GM12801 (cell line): ENCODE data around the gene FHL2.

Experiments
- CTCF ChIP-seq: IDR thresholded peaks from one replicate; pipeline ENCODE4 v1.5.1; 2011; ENCODE audit warnings: control low read depth; ENCODE audit not compliant: insufficient read length; ENCODE audit errors: extremely low read depth

Gene FHL2

DNA sequence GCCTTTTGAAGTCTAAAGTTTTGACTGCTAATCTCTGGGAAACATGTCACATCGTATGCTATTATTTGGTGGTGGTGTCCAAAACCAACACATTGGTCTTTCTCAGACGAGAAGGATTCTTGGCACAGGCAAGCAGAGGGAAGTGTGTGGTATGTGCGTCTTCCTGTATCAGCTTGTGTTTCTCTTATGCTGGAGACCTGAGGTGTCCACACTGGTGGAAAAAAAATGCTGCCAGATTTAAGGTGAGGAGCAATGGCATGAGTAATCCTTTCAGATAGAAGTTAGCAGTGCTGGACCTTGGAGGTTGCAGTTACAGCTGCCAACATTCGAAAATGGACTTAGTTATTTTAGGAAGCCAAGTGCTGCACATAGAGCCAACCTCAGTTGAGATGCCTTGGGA is 11.7 kb upstream of the FHL2 start:
- no peak for TF ChIP-seq CTCF

DNA sequence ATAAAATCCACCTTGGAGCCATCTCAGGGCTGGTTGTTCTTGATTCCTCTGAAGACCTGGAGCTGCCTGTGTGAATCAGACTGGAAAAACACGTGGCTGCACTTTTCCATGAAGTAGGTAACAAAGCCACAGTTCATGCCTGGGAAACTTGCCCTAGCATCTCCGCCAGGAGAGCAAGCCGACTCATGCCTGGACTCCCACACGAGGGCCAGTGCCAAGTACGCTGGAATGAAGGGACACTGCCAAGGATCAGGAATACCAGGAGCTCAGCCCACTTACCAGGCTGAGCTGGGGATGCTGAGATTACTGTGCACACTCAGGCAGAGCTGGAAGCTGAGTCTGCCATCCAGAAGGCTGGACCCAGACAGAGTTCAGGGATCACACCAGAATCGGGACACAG is 10.9 kb upstream of the FHL2 start:
- TF ChIP-seq CTCF: no peak

DNA sequence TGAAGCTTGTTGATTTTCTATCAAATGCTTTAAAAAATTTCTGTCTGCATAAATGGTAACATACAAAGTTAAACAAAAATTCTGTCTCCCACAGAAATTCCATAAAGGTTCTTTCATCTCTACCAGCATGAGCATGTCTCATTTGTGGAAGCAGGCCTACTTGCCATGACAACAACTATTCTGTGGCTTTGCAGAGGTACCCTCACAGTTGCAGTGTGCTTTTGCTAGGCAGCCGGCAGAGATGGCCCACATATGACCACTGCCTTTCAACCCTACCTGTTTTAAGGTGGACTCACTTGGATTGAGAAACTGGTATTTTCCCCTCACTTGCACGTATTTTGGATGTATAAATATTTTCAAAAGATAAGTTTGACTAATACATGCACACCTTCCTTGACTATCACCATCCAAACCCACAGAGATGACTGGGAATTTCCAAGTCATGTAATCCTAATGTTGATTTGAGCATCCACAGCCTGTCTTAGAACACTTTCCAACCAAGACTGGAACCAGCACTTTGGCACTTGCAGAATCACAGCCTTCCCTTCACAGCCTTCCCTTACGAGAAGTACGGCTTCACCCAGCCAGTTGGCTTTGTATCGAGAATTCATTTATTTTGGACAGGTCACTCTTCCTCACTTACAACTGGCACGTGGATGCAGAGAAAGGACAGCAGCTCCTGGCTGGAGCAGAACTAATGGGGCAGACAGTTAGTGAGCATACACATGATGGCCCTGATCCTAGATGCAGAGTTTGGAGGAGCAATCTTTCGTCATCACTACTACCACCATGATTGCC is 9.3 kb upstream of the FHL2 start:
- no peak for TF ChIP-seq CTCF

DNA sequence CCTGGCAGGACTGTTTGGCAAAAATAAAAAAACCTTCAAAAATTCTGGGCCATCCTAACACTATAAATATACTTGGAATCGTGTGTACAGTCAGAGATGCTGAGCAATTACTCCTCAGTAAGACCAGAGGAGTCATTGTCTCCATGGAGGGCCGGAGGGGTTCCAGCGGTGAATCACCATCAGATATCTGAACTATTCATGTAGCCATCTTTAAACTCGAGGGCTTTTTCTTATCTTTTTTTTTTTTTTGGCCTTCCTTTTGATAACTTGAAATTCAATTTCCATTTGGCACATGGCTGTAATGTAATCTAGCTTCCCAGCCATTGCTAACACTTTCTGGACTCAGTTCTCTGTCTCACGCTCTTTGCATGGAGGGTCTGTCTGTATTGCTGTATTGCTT is 7.4 kb upstream of the FHL2 start:
- TF ChIP-seq CTCF: no peak

DNA sequence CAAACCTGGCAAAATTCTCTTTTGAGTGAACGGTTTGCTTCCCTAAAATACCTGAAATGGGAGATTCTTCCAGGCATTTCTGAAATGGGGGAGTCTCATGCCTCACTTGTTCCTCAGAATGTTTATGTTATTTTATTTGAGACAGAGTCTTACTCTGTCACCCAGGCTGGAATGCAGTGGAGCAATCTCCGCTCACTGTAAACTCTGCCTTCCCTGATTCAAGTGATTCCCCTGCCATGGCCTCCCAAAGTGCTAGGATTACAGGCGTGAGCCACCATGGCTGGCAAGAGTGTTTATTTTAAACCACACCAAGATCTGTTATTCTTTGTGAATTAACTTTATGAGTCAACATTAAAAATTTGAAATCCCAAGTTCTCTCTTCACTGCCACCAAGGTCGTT is 6.4 kb upstream of the FHL2 start:
- TF ChIP-seq CTCF: no peak

DNA sequence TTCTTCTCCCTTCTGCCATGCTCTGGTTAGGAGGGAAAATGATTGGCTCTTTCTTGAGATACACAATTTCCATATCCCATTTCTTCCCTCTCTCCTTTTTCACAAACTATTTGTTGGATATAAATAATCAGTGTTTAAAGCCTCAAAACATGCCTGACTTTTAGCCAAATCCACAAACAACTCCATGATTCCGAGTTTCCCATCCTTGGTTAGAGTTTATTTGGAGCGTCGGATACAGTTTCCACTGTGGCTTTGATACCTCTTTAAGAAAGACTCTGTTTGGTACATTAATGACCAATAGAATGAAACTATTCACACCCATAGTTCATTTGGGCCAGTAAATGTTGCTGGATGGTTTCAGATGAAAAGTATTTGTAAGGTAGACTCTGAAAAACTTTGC is 5.9 kb upstream of the FHL2 start:
- no peak for TF ChIP-seq CTCF

DNA sequence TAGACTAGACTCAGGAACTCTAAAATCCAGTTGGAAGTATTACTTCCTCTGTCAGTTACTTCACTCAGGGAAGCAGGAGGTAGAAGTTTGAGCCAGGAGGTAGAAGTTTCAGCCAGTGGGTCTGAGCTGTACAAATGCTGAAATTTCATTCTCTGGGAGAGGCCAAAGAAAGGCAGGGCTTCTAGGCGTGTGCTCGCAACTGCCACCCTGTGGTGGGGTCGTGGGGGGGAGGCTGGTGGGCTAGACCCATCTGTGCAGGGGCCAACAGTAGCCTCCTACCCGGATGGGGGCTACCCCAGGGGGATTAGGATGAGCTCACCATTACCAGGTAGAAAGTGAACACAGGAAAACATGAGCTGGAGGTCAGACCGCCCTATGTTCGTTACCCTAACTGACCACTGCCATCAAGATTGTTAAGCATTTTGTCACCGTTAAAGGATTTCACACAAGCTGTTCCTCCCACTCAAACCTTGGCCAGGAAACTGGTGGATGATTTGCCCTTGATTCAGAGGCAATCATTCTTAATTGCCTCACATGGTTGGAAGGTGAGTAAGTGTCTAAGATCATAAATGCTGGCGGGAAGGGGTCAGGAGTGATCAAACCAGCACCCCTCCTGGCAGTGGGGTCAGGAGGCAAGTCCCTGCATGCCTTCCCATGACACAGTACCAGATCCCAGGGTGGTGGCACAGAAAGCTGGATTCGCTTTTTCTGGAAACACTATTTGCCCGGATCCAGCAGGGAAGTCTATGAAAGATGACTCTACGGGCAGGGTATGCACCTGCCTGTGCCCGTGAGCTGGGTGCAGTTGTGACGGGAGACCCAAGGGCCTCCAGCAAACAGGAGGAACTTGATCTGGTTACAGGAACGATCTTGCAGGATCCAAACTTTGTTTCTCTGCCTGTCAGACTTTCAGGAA is 5.2 kb upstream of the FHL2 start:
- no peak for TF ChIP-seq CTCF
